Neural crest cell (in vitro differentiated cells): ENCODE results near the gene RET. TPM values are rescaled to one million over a fixed set of nuclear protein-coding genes. Genes with fewer than 3 reads are reported as not detected.

Source experiments
- DNase-seq: peaks from one replicate; pipeline ENCODE4 v3.0.0; 2021; ENCODE audit warnings: low read depth, mixed read lengths, low spot score
- H3K27ac Mint-ChIP-seq: one replicate; pipeline ENCODE4 v1.8.0; 2021; ENCODE audit warnings: mild to moderate bottlenecking, mixed read lengths; ENCODE audit not compliant: unreplicated experiment
- H3K27me3 Mint-ChIP-seq: 2 replicates; pipeline ENCODE4 v1.8.0; 2021; ENCODE audit warnings: low read depth, mild to moderate bottlenecking, mixed read lengths
- H3K36me3 Mint-ChIP-seq: 2 replicates; pipeline ENCODE4 v1.8.0; 2021; ENCODE audit warnings: low read depth, mild to moderate bottlenecking, mixed read lengths
- H3K4me1 Mint-ChIP-seq: 2 replicates; pipeline ENCODE4 v1.8.0; 2021; ENCODE audit warnings: mixed read lengths
- H3K4me3 Mint-ChIP-seq: one replicate; pipeline ENCODE4 v1.8.0; 2021; ENCODE audit warnings: mild to moderate bottlenecking, mixed read lengths
- H3K9me3 Mint-ChIP-seq: 2 replicates; pipeline ENCODE4 v1.8.0; 2021; ENCODE audit warnings: mixed read lengths
- total RNA-seq: library from RNA; stranded (reverse); gene quantifications from 2 replicates; pipeline ENCODE4 v1.2.1, GENCODE V29; 2021
- TF ChIP-seq, protein P1 (sequence below): fragments of 200-600 bp; sonication (generic); conservative IDR thresholded peaks from 2 replicates; pipeline ENCODE4 v1.5.0; 2021; ENCODE audit warnings: antibody characterized with exemption, mild to moderate bottlenecking

RET gene
- total RNA-seq, 1 donor from 2014 or later, result 1.6 TPM

DNA sequence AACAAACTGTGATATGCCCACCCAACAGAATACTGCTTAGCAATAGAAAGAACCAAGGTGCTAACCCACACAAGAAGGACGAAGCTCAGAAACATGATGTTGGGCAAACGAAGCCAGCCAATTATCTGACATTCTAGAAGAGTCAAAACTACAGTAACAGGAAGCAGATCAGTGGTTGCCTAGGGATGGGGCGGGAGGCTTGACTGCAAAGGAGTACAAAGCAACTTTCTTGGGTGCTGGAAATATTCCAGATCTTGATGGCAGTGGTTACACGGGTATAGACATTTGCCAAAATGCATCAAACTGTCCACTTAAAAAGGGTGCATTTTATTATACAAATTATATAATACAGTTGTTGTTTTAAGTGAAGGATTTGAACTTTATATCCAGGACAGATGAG, 41.1 kb upstream of the RET start:
- Mint-ChIP-seq H3K36me3 (no peaks in the 10 kb centered on the region), H3K27ac (no peak overlapping the region), H3K9me3 (peaks cover 11% of the 10 kb centered on the region), H3K4me1 (no peaks in the 10 kb centered on the region), H3K4me3 (no peak overlapping the region), H3K27me3 (no peaks in the 10 kb centered on the region)
- TF ChIP-seq, protein P1, sequence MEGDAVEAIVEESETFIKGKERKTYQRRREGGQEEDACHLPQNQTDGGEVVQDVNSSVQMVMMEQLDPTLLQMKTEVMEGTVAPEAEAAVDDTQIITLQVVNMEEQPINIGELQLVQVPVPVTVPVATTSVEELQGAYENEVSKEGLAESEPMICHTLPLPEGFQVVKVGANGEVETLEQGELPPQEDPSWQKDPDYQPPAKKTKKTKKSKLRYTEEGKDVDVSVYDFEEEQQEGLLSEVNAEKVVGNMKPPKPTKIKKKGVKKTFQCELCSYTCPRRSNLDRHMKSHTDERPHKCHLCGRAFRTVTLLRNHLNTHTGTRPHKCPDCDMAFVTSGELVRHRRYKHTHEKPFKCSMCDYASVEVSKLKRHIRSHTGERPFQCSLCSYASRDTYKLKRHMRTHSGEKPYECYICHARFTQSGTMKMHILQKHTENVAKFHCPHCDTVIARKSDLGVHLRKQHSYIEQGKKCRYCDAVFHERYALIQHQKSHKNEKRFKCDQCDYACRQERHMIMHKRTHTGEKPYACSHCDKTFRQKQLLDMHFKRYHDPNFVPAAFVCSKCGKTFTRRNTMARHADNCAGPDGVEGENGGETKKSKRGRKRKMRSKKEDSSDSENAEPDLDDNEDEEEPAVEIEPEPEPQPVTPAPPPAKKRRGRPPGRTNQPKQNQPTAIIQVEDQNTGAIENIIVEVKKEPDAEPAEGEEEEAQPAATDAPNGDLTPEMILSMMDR, result no peak
- no peak for DNase-seq

DNA sequence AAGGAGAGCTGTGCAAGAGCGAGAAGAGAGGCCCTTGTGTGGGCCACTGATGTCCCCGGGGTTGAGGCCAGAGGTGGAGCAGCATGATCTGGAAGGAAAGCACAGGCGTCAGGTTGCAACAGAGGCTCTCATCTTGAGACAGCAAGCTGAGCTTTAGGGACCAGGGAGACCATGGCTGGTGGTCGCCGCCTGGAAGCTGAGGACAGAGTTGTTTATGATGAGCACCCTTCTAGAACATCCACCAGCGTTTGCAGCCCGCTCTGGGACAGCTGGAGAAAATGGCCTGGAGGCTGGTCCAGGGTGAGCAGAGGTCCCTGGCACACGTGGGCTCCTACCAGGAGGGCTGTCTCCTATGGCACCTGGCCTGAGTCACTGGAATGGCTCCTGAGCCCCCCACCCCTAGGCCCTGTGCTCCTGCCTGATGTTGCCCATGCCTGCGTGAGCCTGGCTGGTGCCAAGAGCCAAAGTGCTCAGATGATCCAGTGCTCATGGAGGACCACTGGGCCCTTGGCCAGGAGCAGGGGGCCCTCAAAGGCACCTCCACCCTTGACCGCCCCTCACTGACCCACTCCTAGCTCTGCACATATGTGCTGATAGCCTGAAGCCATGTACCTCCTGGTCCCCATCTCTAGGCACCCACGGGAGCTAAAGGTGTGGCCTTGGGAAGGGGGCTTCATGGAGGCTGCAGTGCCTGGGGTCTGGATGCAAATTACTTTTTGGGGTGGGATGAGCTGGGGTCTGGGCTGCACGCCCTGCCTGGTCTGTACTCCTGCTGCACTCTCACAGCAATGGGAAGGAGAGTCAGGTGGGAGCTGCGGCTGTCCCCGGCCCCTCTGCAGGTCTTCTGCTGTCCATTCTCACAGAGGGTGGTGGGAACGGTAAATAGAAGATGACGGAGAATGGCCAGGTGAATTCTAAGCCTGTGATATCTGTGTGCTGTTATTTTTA, 40.1 kb upstream of the RET start:
- peaks cover 11% of the 10 kb centered on the region for H3K9me3 Mint-ChIP-seq
- no peak overlapping the region for H3K4me3 Mint-ChIP-seq
- TF ChIP-seq, protein P1, result no peak
- H3K4me1 Mint-ChIP-seq, result no peaks in the 10 kb centered on the region
- H3K27ac Mint-ChIP-seq, result no peak overlapping the region
- no peak for DNase-seq
- no peaks in the 10 kb centered on the region for H3K27me3 Mint-ChIP-seq
- no peaks in the 10 kb centered on the region for H3K36me3 Mint-ChIP-seq

DNA sequence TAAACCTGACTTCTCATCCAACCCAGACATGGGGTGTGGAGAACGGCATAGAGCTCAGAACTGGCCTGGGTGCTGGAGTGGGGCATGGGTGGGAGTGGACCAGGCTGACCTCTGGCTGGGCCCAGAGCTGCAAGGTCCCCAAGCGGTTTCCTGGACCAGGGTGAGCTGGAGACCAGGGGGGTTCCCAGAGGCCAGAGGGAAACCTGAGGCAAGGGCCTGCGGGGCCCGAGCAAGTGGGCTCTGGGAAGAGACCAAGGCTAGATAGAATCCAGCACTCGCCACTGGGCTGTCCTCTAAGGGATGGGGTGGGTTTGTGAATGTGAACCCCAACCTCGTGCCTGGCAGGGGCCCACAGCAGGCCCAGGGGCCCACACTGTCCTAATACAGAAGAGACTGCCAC, 39.4 kb upstream of the RET start:
- Mint-ChIP-seq H3K4me1 (no peaks in the 10 kb centered on the region), H3K27ac (no peak overlapping the region), H3K4me3 (no peak overlapping the region), H3K36me3 (no peaks in the 10 kb centered on the region), H3K9me3 (peaks cover 8% of the 10 kb centered on the region), H3K27me3 (no peaks in the 10 kb centered on the region)
- TF ChIP-seq, protein P1, result no peak
- no peak for DNase-seq

- peak overlapping the region; percentile 19 for H3K27ac Mint-ChIP-seq
- H3K4me1 Mint-ChIP-seq, result no peaks in the 10 kb centered on the region
- H3K27me3 Mint-ChIP-seq, result no peaks in the 10 kb centered on the region
- H3K4me3 Mint-ChIP-seq, result no peak overlapping the region
- H3K9me3 Mint-ChIP-seq, result peaks cover 5% of the 10 kb centered on the region
- TF ChIP-seq, protein P1, result no peak
- no peaks in the 10 kb centered on the region for H3K36me3 Mint-ChIP-seq
- no peak for DNase-seq
Observed at GRCh38 chr10:43037942-43038782, 38.7 kb upstream of the RET start.

GRCh38 chr10:43038783-43039623, 37.9 kb upstream of the RET start:
- no peak for DNase-seq
- Mint-ChIP-seq H3K4me1 (peaks cover 3% of the 10 kb centered on the region), H3K27ac (peak overlapping the region; percentile 12), H3K27me3 (no peaks in the 10 kb centered on the region), H3K4me3 (no peak overlapping the region), H3K9me3 (peaks cover 2% of the 10 kb centered on the region), H3K36me3 (no peaks in the 10 kb centered on the region)
- TF ChIP-seq, protein P1, result no peak
